Spleen (tissue), 11 donors: Measurements from ENCODE around the gene KIAA1191. TPM values are rescaled to one million over a fixed set of nuclear protein-coding genes. Genes with fewer than 3 reads are reported as not detected.
A peak's percentile ranks its signal among the peaks of the same experiment; 100 is the strongest.

Experiments
- DNase-seq: peaks from one replicate; pipeline ENCODE4 v3.0.0-alpha.2; 2020
- H3K27ac ChIP-seq, 8 donors: fragments of 200-600 bp; sonication (generic) in 7 of 8; 1 replicate in 4 of 8; 2 replicates in 4 of 8; pipeline versions ENCODE4 v1.5.0 to v1.8.0; 2016 to 2021; ENCODE audit warnings: inconsistent platforms in 4 of 8, mild to moderate bottlenecking in 4 of 8, moderate library complexity in 1 of 8
- H3K27me3 ChIP-seq, 7 donors: fragments of 200-600 bp; sonication (generic) in 6 of 7; replicated peaks in 1 of 7; 1 replicate in 4 of 7; 2 replicates in 3 of 7; pipeline versions ENCODE4 v1.5.0 to v1.8.0; 2016 to 2021; ENCODE audit warnings: inconsistent platforms in 3 of 7, mild to moderate bottlenecking in 1 of 7
- H3K36me3 ChIP-seq, 6 donors: fragments of 200-600 bp; sonication (generic) in 5 of 6; 1 replicate in 4 of 6; 2 replicates in 2 of 6; pipeline versions ENCODE4 v1.5.0 to v1.8.0; 2016 to 2021; ENCODE audit warnings: inconsistent platforms in 2 of 6
- H3K4me1 ChIP-seq, 6 donors: fragments of 200-600 bp; sonication (generic) in 5 of 6; 1 replicate in 3 of 6; 2 replicates in 3 of 6; pipeline versions ENCODE4 v1.5.0 to v1.8.0; 2016 to 2021; ENCODE audit warnings: inconsistent platforms in 3 of 6
- H3K4me3 ChIP-seq, 8 donors: fragments of 200-600 bp; sonication (generic) in 7 of 8; 1 replicate in 4 of 8; 2 replicates in 4 of 8; pipeline versions ENCODE4 v1.5.0 to v1.8.0; 2016 to 2021; ENCODE audit warnings: inconsistent platforms in 4 of 8, mild to moderate bottlenecking in 4 of 8, moderate library complexity in 2 of 8
- H3K9me3 ChIP-seq, 8 donors: fragments of 200-600 bp; sonication (generic) in 7 of 8; 1 replicate in 4 of 8; 2 replicates in 4 of 8; pipeline versions ENCODE4 v1.5.0 to v1.8.0; 2016 to 2021; ENCODE audit warnings: inconsistent platforms in 4 of 8
- POLR2A ChIP-seq, 3 donors: fragments of 450-650 bp; IDR thresholded peaks; one replicate each; pipeline ENCODE4 v1.5.1; 2017; ENCODE audit warnings: antibody characterized with exemption in 3 of 3, mild to moderate bottlenecking in 1 of 3
- POLR2AphosphoS5 ChIP-seq, 3 donors: sonication (generic); formaldehyde crosslinking; IDR thresholded peaks; one replicate each; pipeline ENCODE4 v1.5.1; 2017; ENCODE audit warnings: antibody characterized with exemption in 3 of 3
- WGBS, 5 donors: extraction: QIAGEN DNeasy Blood & Tissue Kit in 3 of 5; methylation state at CpG; one replicate each; pipeline versions ENCODE4 v1.1.5 to v1.1.7; 2013 to 2018; 5-methylcytosine and 5-hydroxymethylcytosine counted together
- intact Hi-C: fragments of 100-400 bp; cut with DNase I; formaldehyde crosslinking; loops from one replicate; pipeline ENCODE4 v1.15.0; 2023; ENCODE audit warnings: low total_unique reads
- polyA plus RNA-seq, 3 donors: library from polyadenylated mRNA; stranded (reverse); fragments of 200-250 nt; gene quantifications; one replicate each; pipeline ENCODE4 v1.2.1, GENCODE V29; 2013
- total RNA-seq, 7 donors: library from RNA; depleted of rRNA in 3 of 7; stranded (reverse); fragments of >200 nt in 3 of 7; fragmentation: NEBNext Ultra II Directional in 4 of 7; extraction: Animal tissue kit (Norgen Biotek cat#: 25700) in 4 of 7; gene quantifications; one replicate each; pipeline versions ENCODE4 v1.1.0 to v1.2.1, GENCODE V29; 2016 to 2021
- TF ChIP-seq, protein P1 (sequence below), 11 experiments: fragments of 200-600 bp in 7 of 11; fragments of 450-650 bp in 4 of 11; sonication (generic) in 4 of 11; IDR thresholded peaks in 8 of 11; conservative IDR thresholded peaks in 3 of 11; 1 replicate in 7 of 11; 2 replicates in 4 of 11; pipeline versions ENCODE4 v1.4.0 to v1.8.0; 2016 to 2021; ENCODE audit warnings: antibody characterized with exemption in 11 of 11, inconsistent platforms in 4 of 11, mild to moderate bottlenecking in 1 of 11
- donor health status: healthy with polysubstance abuse.
- donor health status: DM: no; HTN: no; CAD: no; lungs with moderate emphysema.
- donor health status: DM: no; HTN: no; CAD: no.
- donor health status: Bipolar disorder and iron deficiency.
- donor health status: healthy.
- donor health status: DM: no; HTN: no; CAD: no.
- donor health status: DM: yes; HTN: yes; CAD: no.

Gene KIAA1191
- total and polyA plus RNA-seq, 10 donors, result 24.4 to 99.0 (median 69.4) TPM

DNA sequence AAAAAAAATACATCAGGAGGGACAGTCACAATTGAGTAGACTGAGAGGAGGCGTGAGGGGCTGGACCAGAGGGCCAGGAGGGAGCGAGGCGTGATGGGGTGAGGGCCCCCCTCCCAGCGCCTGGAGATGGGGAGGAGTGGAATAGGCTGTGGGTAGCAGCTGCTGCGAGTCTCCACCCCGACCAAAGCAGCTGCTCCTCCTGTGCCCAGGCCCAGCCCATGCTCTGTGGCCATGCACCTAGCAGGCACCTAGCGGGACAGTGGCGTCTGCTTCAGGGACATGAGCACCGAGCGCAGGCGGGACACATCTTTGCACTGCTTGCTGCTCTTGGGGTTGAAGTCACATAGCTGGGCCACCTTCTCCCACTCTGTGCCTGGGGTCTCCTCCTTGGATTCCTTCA is 31.0 kb upstream of the KIAA1191 start:
- Histone ChIP-seq H3K4me3 (no peak overlapping the region), H3K27me3 (no peaks in the 10 kb centered on the region), H3K27ac (peak overlapping the region in 3 of 8 donors; percentile 56 to 98 (median 97)), H3K4me1 (peaks cover 10 to 42% (median 22%) of the 10 kb centered on the region in 6 donors), H3K36me3 (peaks cover 0 to 73% (median 22%) of the 10 kb centered on the region in 6 donors), H3K9me3 (no peaks in the 10 kb centered on the region)
- DNase-seq, result peak; percentile 76
- TF ChIP-seq, protein P1, sequence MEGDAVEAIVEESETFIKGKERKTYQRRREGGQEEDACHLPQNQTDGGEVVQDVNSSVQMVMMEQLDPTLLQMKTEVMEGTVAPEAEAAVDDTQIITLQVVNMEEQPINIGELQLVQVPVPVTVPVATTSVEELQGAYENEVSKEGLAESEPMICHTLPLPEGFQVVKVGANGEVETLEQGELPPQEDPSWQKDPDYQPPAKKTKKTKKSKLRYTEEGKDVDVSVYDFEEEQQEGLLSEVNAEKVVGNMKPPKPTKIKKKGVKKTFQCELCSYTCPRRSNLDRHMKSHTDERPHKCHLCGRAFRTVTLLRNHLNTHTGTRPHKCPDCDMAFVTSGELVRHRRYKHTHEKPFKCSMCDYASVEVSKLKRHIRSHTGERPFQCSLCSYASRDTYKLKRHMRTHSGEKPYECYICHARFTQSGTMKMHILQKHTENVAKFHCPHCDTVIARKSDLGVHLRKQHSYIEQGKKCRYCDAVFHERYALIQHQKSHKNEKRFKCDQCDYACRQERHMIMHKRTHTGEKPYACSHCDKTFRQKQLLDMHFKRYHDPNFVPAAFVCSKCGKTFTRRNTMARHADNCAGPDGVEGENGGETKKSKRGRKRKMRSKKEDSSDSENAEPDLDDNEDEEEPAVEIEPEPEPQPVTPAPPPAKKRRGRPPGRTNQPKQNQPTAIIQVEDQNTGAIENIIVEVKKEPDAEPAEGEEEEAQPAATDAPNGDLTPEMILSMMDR (IDR thresholded peaks at IDR 0.05 in 8 of 11, conservative IDR thresholded peaks at IDR 0.05 in 3 of 11), result no peak
- TF ChIP-seq POLR2A (IDR thresholded peaks at IDR 0.05) (no peak), POLR2AphosphoS5 (IDR thresholded peaks at IDR 0.05) (no peak)
- WGBS, 5 donors, result 89 to 96% (median 92%) methylated on average over 6 to 11 of the region's 11 CpGs
- intact Hi-C loops, result no loop called here

GRCh38 chr5:176391999-176392398 is 30.4 kb upstream of the KIAA1191 start:
- intact Hi-C loops, result no loop called here
- H3K4me1 ChIP-seq, result peaks cover 12 to 48% (median 27%) of the 10 kb centered on the region in 6 donors
- peaks cover 0 to 68% (median 22%) of the 10 kb centered on the region in 6 donors for H3K36me3 ChIP-seq
- peak overlapping the region in 3 of 8 donors; percentile 56 to 98 (median 97) for H3K27ac ChIP-seq
- peak; percentile 42 for DNase-seq
- no peak overlapping the region for H3K4me3 ChIP-seq
- 47 to 77% (median 67%) methylated on average over 4 of the region's 4 CpGs for WGBS, 5 donors
- TF ChIP-seq, protein P1 (IDR thresholded peaks at IDR 0.05 in 8 of 11, conservative IDR thresholded peaks at IDR 0.05 in 3 of 11), result no peak
- TF ChIP-seq POLR2AphosphoS5 (IDR thresholded peaks at IDR 0.05), result no peak
- TF ChIP-seq POLR2A (IDR thresholded peaks at IDR 0.05), result no peak
- no peaks in the 10 kb centered on the region for H3K27me3 ChIP-seq
- H3K9me3 ChIP-seq, result no peaks in the 10 kb centered on the region

- no peaks in the 10 kb centered on the region for H3K27me3 ChIP-seq
- no peak overlapping the region for H3K4me3 ChIP-seq
- TF ChIP-seq POLR2AphosphoS5 (IDR thresholded peaks at IDR 0.05) (no peak), POLR2A (IDR thresholded peaks at IDR 0.05) (no peak)
- TF ChIP-seq, protein P1 (IDR thresholded peaks at IDR 0.05 in 8 of 11, conservative IDR thresholded peaks at IDR 0.05 in 3 of 11), result no peak
- no peaks in the 10 kb centered on the region for H3K9me3 ChIP-seq
- intact Hi-C loops, result no loop called here
- H3K36me3 ChIP-seq, result peaks cover 0 to 67% (median 22%) of the 10 kb centered on the region in 6 donors
- H3K27ac ChIP-seq, result peak overlapping the region in 3 of 8 donors; percentile 56 to 98 (median 97)
- DNase-seq, result peak; percentile 30
- peaks cover 12 to 53% (median 32%) of the 10 kb centered on the region in 6 donors for H3K4me1 ChIP-seq
- 81 to 96% (median 92%) methylated on average over 4 of the region's 4 CpGs for WGBS, 5 donors
Measured at GRCh38 chr5:176391479-176391878, 29.9 kb upstream of the KIAA1191 start.

DNA sequence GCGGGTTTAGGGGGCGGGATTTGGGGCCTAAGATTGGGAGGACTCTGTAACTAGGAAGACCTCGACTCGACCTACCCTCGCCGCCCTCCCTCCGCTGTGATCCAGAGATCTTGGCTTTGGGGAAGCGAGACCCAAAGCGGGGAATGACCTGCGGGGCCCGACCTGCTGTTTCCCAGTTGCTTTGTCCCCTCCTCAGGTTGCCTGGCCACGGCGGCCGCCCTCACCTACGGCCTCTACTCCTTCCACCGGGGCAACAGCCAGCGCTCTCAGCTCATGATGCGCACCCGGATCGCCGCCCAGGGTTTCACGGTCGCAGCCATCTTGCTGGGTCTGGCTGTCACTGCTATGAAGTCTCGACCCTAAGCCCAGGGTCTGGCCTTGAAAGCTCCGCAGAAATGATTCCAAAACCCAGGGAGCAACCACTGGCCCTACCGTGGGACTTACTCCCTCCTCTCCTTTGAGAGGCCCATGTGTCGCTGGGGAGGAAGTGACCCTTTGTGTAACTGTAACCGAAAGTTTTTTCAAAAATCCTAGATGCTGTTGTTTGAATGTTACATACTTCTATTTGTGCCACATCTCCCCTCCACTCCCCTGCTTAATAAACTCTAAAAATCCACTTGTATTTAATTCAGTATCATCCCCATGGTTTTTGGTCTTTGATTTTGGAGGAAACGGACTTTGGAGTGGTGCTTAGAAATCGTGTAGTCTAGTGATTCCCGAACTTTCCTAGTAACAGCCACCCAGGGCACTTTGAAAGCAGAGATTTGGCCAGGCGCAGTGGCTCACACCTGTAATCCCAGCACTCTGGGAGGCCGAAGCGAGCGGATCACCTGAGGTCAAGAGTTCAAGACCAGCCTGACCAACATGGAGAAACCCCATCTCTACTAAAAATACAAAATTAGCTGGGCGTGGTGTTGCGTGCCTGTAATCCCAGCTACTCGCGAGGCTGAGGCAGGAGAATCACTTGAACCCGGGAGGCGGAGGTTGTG is 27.9 kb upstream of the KIAA1191 start:
- WGBS, 5 donors, result 25 to 40% (median 27%) methylated on average over 29 to 41 of the region's 41 CpGs
- H3K27me3 ChIP-seq, result no peaks in the 10 kb centered on the region
- intact Hi-C loops, result no loop called here

More for the DNA sequence above, 27.9 kb upstream of the KIAA1191 start:
- Histone ChIP-seq H3K27ac (peak overlapping the region; percentile 88 to 98 (median 97)), H3K4me1 (peaks cover 12 to 61% (median 37%) of the 10 kb centered on the region in 6 donors), H3K4me3 (peak overlapping the region; percentile 66 to 99 (median 95)), H3K9me3 (no peaks in the 10 kb centered on the region), H3K36me3 (peaks cover 0 to 67% (median 36%) of the 10 kb centered on the region in 6 donors)
- TF ChIP-seq POLR2AphosphoS5 (IDR thresholded peaks at IDR 0.05) (peak; percentile 90 to 93 (median 92)), POLR2A (IDR thresholded peaks at IDR 0.05) (peak in 2 of 3 donors; percentile 54 to 79)
- TF ChIP-seq, protein P1 (IDR thresholded peaks at IDR 0.05 in 8 of 11, conservative IDR thresholded peaks at IDR 0.05 in 3 of 11), result no peak
- DNase-seq, result peak; percentile 74
